Smooth muscle cell (in vitro differentiated cells): ENCODE results near the gene SURF1. TPM values are rescaled to one million over a fixed set of nuclear protein-coding genes. Genes with fewer than 3 reads are reported as not detected.

Experiments used
- DNase-seq: peaks from one replicate; lab custom pipeline; 2025; ENCODE audit not compliant: unreplicated experiment; lab: John Stamatoyannopoulos, UW
- H2AFZ ChIP-seq: fragments of 200-600 bp; sonication (generic); 2 replicates; pipeline ENCODE4 v1.6.0; 2016; ENCODE audit warnings: antibody characterized with exemption, low read depth, mild to moderate bottlenecking
- H3F3A ChIP-seq: fragments of 200-600 bp; sonication (generic); 2 replicates; pipeline ENCODE4 v1.6.0; 2017; ENCODE audit warnings: antibody characterized with exemption, low read depth
- H3K27ac ChIP-seq: fragments of 200-600 bp; sonication (generic); 2 replicates; pipeline ENCODE4 v1.5.1; 2016; ENCODE audit warnings: low read depth, mild to moderate bottlenecking
- H3K27me3 ChIP-seq: fragments of 200-600 bp; sonication (generic); 2 replicates; pipeline ENCODE4 v1.6.1; 2016; ENCODE audit warnings: low read depth, mild to moderate bottlenecking
- H3K36me3 ChIP-seq: fragments of 200-600 bp; sonication (generic); 2 replicates; pipeline ENCODE4 v1.5.1; 2016; ENCODE audit warnings: low read depth
- H3K4me1 ChIP-seq: fragments of 200-600 bp; sonication (generic); 2 replicates; pipeline ENCODE4 v1.5.1; 2016; ENCODE audit warnings: low read depth
- H3K4me2 ChIP-seq: fragments of 200-600 bp; sonication (generic); 2 replicates; pipeline ENCODE4 v1.6.0; 2016; ENCODE audit warnings: mild to moderate bottlenecking
- H3K4me3 ChIP-seq: fragments of 200-600 bp; sonication (generic); 2 replicates; pipeline ENCODE4 v1.5.1; 2016; ENCODE audit warnings: mild to moderate bottlenecking
- H3K79me2 ChIP-seq: fragments of 200-600 bp; sonication (generic); 2 replicates; pipeline ENCODE4 v1.6.0; 2016; ENCODE audit warnings: low read depth, mild to moderate bottlenecking
- H3K9ac ChIP-seq: fragments of 200-600 bp; sonication (generic); 2 replicates; pipeline ENCODE4 v1.6.0; 2016; ENCODE audit warnings: low read depth
- H3K9me3 ChIP-seq: fragments of 200-600 bp; sonication (generic); replicated peaks from 2 replicates; pipeline ENCODE4 v1.5.1; 2016; ENCODE audit warnings: low read depth
- H4K20me1 ChIP-seq: fragments of 200-600 bp; sonication (generic); 2 replicates; pipeline ENCODE4 v1.6.0; 2016; ENCODE audit warnings: low read depth
- WGBS: methylation state at CpG from one replicate; pipeline ENCODE4 v1.1.7; 2016; ENCODE audit warnings: low lambda C conversion rate; 5-methylcytosine and 5-hydroxymethylcytosine counted together
- polyA plus RNA-seq: library from polyadenylated mRNA; unstranded; fragments of >200 nt; fragmentation: Nextera tagmentation; extraction: Ambion mirVana; gene quantifications from 2 replicates; pipeline ENCODE4 v1.2.1, GENCODE V29; 2016
- total RNA-seq: library from RNA; depleted of rRNA; stranded (reverse); fragments of >200 nt; gene quantifications from 2 replicates; pipeline ENCODE4 v1.2.3, GENCODE V29; 2014
- TF ChIP-seq, protein P1 (sequence below): fragments of 200-600 bp; sonication (generic); IDR thresholded peaks from 2 replicates; pipeline ENCODE4 v1.5.1; 2017; ENCODE audit warnings: borderline replicate concordance, mild to moderate bottlenecking, antibody characterized with exemption; ENCODE audit not compliant: insufficient read depth, poor library complexity, severe bottlenecking

The SURF1 gene
- total and polyA plus RNA-seq, 2 experiments from 2014 or later: 33.5 to 60.7 TPM

GRCh38 chr9:133389025-133389557 lies 32.8 kb upstream of the SURF1 start:
- WGBS: 96% methylated on average over 12 of the region's 12 CpGs
- H4K20me1 ChIP-seq: no peaks in the 10 kb centered on the region
- no peak overlapping the region for H3K9ac ChIP-seq

GRCh38 chr9:133387680-133388079 lies 31.4 kb upstream of the SURF1 start:
- no peak overlapping the region for H3K4me3 ChIP-seq
- no peaks in the 10 kb centered on the region for H4K20me1 ChIP-seq
- no peak overlapping the region for H2AFZ ChIP-seq
- no peaks in the 10 kb centered on the region for H3K79me2 ChIP-seq
- no peak overlapping the region for H3K4me2 ChIP-seq
- H3K9ac ChIP-seq: no peak overlapping the region
- H3K9me3 ChIP-seq: no peaks in the 10 kb centered on the region
- H3K4me1 ChIP-seq: no peaks in the 10 kb centered on the region
- TF ChIP-seq, protein P1, sequence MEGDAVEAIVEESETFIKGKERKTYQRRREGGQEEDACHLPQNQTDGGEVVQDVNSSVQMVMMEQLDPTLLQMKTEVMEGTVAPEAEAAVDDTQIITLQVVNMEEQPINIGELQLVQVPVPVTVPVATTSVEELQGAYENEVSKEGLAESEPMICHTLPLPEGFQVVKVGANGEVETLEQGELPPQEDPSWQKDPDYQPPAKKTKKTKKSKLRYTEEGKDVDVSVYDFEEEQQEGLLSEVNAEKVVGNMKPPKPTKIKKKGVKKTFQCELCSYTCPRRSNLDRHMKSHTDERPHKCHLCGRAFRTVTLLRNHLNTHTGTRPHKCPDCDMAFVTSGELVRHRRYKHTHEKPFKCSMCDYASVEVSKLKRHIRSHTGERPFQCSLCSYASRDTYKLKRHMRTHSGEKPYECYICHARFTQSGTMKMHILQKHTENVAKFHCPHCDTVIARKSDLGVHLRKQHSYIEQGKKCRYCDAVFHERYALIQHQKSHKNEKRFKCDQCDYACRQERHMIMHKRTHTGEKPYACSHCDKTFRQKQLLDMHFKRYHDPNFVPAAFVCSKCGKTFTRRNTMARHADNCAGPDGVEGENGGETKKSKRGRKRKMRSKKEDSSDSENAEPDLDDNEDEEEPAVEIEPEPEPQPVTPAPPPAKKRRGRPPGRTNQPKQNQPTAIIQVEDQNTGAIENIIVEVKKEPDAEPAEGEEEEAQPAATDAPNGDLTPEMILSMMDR: no peak
- no peaks in the 10 kb centered on the region for H3F3A ChIP-seq
- H3K36me3 ChIP-seq: no peaks in the 10 kb centered on the region
- 86% methylated on average over 9 of the region's 9 CpGs for WGBS
- H3K27me3 ChIP-seq: no peaks in the 10 kb centered on the region
- no peak overlapping the region for H3K27ac ChIP-seq
- DNase-seq: no peak

More at GRCh38 chr9:133389025-133389557, 32.8 kb upstream of the SURF1 start:
- TF ChIP-seq, protein P1: no peak
- Histone ChIP-seq H3K79me2 (no peaks in the 10 kb centered on the region), H3K9me3 (no peaks in the 10 kb centered on the region), H3F3A (no peaks in the 10 kb centered on the region), H3K4me3 (no peak overlapping the region), H3K27me3 (no peaks in the 10 kb centered on the region), H3K4me1 (no peaks in the 10 kb centered on the region), H2AFZ (no peak overlapping the region), H3K4me2 (no peak overlapping the region), H3K36me3 (no peaks in the 10 kb centered on the region), H3K27ac (no peak overlapping the region)
- DNase-seq: no peak

- Histone ChIP-seq H3K27me3 (no peaks in the 10 kb centered on the region), H2AFZ (no peak overlapping the region), H3K4me3 (no peak overlapping the region), H3K79me2 (no peaks in the 10 kb centered on the region), H3K9me3 (no peaks in the 10 kb centered on the region), H3K4me1 (no peaks in the 10 kb centered on the region), H3F3A (no peaks in the 10 kb centered on the region), H4K20me1 (no peaks in the 10 kb centered on the region), H3K9ac (no peak overlapping the region), H3K4me2 (no peak overlapping the region), H3K27ac (no peak overlapping the region), H3K36me3 (no peaks in the 10 kb centered on the region)
- TF ChIP-seq, protein P1: no peak
- WGBS: 89% methylated on average over 13 of the region's 13 CpGs
- DNase-seq: no peak
Observed at GRCh38 chr9:133386338-133386737, 30.1 kb upstream of the SURF1 start.

- Histone ChIP-seq H2AFZ (no peak overlapping the region), H3K4me3 (no peak overlapping the region), H3K9me3 (no peaks in the 10 kb centered on the region), H3K4me2 (no peak overlapping the region), H3F3A (no peaks in the 10 kb centered on the region), H3K79me2 (no peaks in the 10 kb centered on the region), H4K20me1 (no peaks in the 10 kb centered on the region), H3K27ac (no peak overlapping the region), H3K27me3 (no peaks in the 10 kb centered on the region), H3K36me3 (no peaks in the 10 kb centered on the region), H3K4me1 (no peaks in the 10 kb centered on the region), H3K9ac (no peak overlapping the region)
- TF ChIP-seq, protein P1: no peak
- WGBS: 90% methylated on average over 14 of the region's 14 CpGs
- no peak for DNase-seq
Observed at GRCh38 chr9:133385452-133385851, 29.2 kb upstream of the SURF1 start.
